ENCODE results near the gene KCNAB2. TPM values are rescaled to one million over a fixed set of nuclear protein-coding genes. Genes with fewer than 3 reads are reported as not detected.

KCNAB2 gene
- total RNA-seq, 2 experiments from 2014 or later = 290 to 299 TPM

DNA sequence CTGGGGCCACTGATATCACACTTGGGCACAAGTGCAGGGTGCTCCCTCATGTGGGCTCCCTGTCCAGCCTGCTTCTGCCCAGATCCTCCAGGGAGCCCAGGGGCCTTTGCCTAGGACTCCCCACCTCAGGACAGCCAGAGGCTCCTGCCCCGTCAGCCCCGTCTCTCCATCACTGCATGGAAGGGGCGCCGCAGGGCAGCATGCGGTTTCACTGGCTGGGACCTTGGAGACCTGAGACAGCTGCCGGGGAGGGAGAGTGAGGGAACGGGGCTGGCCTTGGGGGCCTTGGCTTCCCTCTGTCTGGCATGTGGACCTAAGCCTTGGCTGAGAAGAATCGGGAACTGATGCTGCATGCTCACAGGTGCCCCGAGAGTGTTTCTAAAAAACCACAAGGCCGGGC lies 46.5 kb downstream of the KCNAB2 start:
- Mint-ChIP-seq H3K27ac (no peak overlapping the region), H3K27me3 (no peaks in the 10 kb centered on the region), H3K9me3 (no peaks in the 10 kb centered on the region), H3K4me1 (ENCODE audit: low read depth) (no peaks in the 10 kb centered on the region), H3K4me3 (no peak overlapping the region), H3K36me3 (ENCODE audit: low read depth) (peaks cover 21% of the 10 kb centered on the region)
- TF ChIP-seq, protein P1, sequence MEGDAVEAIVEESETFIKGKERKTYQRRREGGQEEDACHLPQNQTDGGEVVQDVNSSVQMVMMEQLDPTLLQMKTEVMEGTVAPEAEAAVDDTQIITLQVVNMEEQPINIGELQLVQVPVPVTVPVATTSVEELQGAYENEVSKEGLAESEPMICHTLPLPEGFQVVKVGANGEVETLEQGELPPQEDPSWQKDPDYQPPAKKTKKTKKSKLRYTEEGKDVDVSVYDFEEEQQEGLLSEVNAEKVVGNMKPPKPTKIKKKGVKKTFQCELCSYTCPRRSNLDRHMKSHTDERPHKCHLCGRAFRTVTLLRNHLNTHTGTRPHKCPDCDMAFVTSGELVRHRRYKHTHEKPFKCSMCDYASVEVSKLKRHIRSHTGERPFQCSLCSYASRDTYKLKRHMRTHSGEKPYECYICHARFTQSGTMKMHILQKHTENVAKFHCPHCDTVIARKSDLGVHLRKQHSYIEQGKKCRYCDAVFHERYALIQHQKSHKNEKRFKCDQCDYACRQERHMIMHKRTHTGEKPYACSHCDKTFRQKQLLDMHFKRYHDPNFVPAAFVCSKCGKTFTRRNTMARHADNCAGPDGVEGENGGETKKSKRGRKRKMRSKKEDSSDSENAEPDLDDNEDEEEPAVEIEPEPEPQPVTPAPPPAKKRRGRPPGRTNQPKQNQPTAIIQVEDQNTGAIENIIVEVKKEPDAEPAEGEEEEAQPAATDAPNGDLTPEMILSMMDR (IDR thresholded peaks at IDR 0.05) = no peak
- ATAC-seq = no peak
- DNase-seq = no peak
- intact Hi-C loops (cut with micrococcal nuclease) = no loop called here
- CTCF ChIA-PET = no interaction called here
- POLR2A ChIA-PET = interaction anchor here (1.7 kb wide), 1 partner anchor 9 kb away, joined by 10 read pairs; no protein-coding TSS in a partner anchor

DNA sequence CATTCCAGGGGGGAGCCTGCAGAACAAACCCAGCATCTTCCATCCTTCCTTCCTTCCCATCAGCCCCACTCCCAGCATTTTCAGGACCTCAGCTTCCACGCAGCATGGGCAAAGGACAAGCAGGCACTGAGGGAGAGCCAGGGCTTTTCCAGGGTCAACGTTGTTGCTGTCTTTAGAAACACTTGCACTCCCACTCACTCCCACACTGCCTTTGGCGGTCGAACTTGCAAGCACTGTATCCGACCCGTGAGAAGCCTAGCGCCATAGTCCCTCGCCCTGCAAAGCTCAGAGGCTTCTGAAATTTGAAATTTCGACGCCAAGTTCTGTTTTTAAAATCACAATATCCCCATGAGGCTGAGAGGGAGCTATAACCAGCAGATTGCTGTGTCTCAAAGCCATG lies 47.4 kb downstream of the KCNAB2 start:
- DNase-seq (no peak), ATAC-seq (no peak)
- intact Hi-C loops (cut with micrococcal nuclease) = no loop called here
- peaks cover 29% of the 10 kb centered on the region for H3K36me3 Mint-ChIP-seq (ENCODE audit: low read depth)
- no peaks in the 10 kb centered on the region for H3K9me3 Mint-ChIP-seq
- H3K4me3 Mint-ChIP-seq = no peak overlapping the region
- ChIA-PET CTCF (no interaction called here), POLR2A (interaction anchor here (0.6 to 1.7 kb wide), 3 partner anchors 8 to 16 kb away, joined by 3 to 10 read pairs (median 3); no protein-coding TSS in a partner anchor)
- TF ChIP-seq, protein P1 (IDR thresholded peaks at IDR 0.05) = no peak
- H3K27me3 Mint-ChIP-seq = no peaks in the 10 kb centered on the region
- H3K4me1 Mint-ChIP-seq (ENCODE audit: low read depth) = no peaks in the 10 kb centered on the region
- H3K27ac Mint-ChIP-seq = no peak overlapping the region

DNA sequence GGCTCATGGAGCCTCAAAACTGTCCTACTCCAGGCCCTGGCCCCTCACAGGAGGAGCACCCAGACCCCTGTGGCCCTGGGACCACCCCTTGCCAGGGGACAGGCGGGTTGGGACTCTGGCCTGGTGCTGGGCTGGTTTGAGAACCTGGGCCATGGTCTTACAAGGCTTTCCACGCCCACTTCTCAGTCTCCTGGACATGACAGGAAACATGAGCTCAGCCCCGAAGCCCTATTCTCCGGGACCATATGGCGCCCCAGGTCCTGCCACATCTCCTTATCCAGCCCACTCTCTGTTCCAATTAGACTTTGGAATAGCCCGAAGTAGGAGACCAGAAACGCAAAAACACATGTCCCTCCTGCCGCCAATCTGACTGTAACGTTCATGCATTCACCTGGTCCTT lies 47.9 kb downstream of the KCNAB2 start:
- ATAC-seq (no peak), DNase-seq (no peak)
- TF ChIP-seq, protein P1 (IDR thresholded peaks at IDR 0.05) = no peak
- no peak overlapping the region for H3K4me3 Mint-ChIP-seq
- H3K4me1 Mint-ChIP-seq (ENCODE audit: low read depth) = no peaks in the 10 kb centered on the region
- H3K9me3 Mint-ChIP-seq = no peaks in the 10 kb centered on the region
- H3K27ac Mint-ChIP-seq = no peak overlapping the region
- intact Hi-C loops (cut with micrococcal nuclease) = no loop called here
- ChIA-PET CTCF (no interaction called here), POLR2A (interaction anchor here (0.6 kb wide), 1 partner anchor 9 kb away, joined by 3 read pairs; no protein-coding TSS in a partner anchor)
- H3K27me3 Mint-ChIP-seq = no peaks in the 10 kb centered on the region
- peaks cover 34% of the 10 kb centered on the region for H3K36me3 Mint-ChIP-seq (ENCODE audit: low read depth)

DNA sequence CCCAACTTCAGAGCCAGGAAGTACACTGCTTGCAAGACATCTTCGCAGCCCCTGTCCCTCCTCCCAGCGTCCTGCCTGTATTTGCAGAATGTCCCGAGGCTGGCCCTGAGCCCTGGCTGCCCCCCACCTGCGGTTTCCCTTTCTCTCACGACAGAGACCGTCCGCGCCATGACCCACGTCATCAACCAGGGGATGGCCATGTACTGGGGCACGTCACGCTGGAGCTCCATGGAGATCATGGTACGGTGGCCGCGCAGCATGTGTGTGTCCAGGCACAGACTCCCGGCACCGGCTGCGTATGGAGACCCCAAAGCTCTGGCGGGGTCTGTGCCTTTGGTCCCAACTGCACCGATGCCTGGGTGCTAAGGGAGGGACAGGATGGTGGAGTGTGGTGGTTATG lies 48.6 kb downstream of the KCNAB2 start:
- no peak for DNase-seq
- no peak overlapping the region for H3K4me3 Mint-ChIP-seq
- CTCF ChIA-PET = no interaction called here
- TF ChIP-seq, protein P1 (IDR thresholded peaks at IDR 0.05) = no peak
- no peak for ATAC-seq
- intact Hi-C loops (cut with micrococcal nuclease) = no loop called here
- H3K4me1 Mint-ChIP-seq (ENCODE audit: low read depth) = no peaks in the 10 kb centered on the region
- POLR2A ChIA-PET = interaction anchor here (1.0 kb wide), 1 partner anchor 9 kb away, joined by 4 read pairs; no protein-coding TSS in a partner anchor
- peaks cover 34% of the 10 kb centered on the region for H3K36me3 Mint-ChIP-seq (ENCODE audit: low read depth)
- H3K27me3 Mint-ChIP-seq = no peaks in the 10 kb centered on the region
- H3K9me3 Mint-ChIP-seq = no peaks in the 10 kb centered on the region
- H3K27ac Mint-ChIP-seq = no peak overlapping the region

DNA sequence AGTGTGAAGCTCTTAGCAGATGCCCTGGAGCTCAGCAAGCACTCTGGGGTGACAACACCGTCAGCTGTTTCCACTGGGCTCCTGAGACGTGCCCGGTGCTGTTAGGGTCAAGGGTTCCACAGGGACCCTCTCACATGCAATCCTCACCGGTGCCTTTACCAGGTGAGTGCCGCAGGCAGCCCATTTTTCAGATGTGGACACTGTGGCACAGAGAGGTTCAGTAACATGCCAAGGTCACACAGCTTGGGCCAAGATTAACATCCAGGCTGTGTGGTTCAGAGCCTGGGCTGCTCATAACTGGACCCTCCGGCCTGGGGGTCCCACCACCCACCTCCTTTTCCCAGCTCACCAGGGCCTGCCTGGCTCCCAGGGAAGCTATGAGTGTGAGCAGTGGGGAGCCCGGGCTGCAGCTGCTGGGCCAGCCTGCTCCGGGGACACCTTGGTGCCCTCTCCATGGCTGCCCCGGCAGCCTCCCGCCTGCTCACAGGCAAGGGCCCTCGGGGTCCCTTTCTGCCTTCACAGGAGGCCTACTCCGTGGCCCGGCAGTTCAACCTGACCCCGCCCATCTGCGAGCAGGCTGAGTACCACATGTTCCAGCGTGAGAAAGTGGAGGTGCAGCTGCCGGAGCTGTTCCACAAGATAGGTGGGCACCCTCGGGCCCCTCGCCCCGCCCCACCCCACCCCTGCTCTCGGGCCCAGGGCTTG lies 49.3 kb downstream of the KCNAB2 start:
- H3K27me3 Mint-ChIP-seq = no peaks in the 10 kb centered on the region
- ChIA-PET CTCF (no interaction called here), POLR2A (interaction anchor here (1.0 kb wide), 1 partner anchor 10 kb away, joined by 4 read pairs; no protein-coding TSS in a partner anchor)
- H3K36me3 Mint-ChIP-seq (ENCODE audit: low read depth) = peaks cover 30% of the 10 kb centered on the region
- no peak overlapping the region for H3K27ac Mint-ChIP-seq
- no peaks in the 10 kb centered on the region for H3K4me1 Mint-ChIP-seq (ENCODE audit: low read depth)
- H3K9me3 Mint-ChIP-seq = no peaks in the 10 kb centered on the region
- DNase-seq (peak; percentile 2), ATAC-seq (no peak)
- intact Hi-C loops (cut with micrococcal nuclease) = no loop called here
- TF ChIP-seq, protein P1 (IDR thresholded peaks at IDR 0.05) = no peak
- H3K4me3 Mint-ChIP-seq = no peak overlapping the region

Data from activated CD8-positive, alpha-beta T cell treated with anti-CD3 and anti-CD28 coated beads for 36 hours (primary cell).